ENCODE data around the gene NMU. TPM values are rescaled to one million over a fixed set of nuclear protein-coding genes. Genes with fewer than 3 reads are reported as not detected.
A peak's percentile ranks its signal among the peaks of the same experiment; 100 is the strongest.

Gene NMU
- total and polyA plus RNA-seq, 9 of the 15 experiments (the other 6 are each of a cell fraction or from before 2014, with no cell fraction given): 73.8 to 846 (median 599) TPM

DNA sequence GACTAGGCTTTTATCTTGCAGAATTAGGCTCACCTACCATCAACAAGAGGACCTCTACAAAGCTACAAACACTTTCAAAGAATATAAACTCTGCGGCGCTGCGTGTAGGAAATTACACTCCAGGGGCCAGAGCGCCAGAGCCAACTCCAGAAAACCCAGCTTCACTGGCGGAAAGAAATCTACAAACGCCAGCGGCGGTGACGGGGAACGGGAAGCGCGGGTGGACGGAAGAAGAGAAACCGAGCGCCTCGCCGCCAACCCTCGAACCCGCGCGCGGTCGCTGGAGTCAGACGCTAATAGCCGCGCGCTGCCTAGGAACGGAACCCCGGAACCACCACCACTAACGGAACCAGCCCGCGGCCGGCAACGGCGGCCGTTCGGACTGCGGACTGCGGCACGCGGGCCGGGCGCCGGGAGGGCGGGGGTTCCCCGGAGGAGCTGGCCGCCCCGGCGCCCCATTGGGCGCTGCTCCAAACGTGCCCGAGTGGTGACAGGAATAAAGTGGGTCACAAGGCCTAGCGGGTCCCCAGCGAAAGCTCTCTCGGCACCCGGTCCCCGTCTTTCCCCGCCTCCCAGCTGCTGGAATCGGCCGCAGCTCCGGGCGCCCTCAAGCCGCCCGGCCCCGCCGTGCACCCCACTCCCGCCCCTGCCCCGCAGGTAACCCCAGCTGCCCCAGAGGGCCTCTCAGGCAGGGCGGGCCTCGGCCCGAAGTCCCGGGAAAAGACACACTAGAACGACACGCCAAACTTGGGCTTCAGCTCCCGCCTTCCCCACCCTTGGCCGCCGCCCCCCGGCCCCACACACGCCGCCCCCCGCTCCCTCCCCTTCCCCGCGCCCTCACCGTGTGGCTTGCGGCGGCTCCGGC, 90.2 kb downstream of the NMU start (continued):
- TF ChIP-seq, protein P1, sequence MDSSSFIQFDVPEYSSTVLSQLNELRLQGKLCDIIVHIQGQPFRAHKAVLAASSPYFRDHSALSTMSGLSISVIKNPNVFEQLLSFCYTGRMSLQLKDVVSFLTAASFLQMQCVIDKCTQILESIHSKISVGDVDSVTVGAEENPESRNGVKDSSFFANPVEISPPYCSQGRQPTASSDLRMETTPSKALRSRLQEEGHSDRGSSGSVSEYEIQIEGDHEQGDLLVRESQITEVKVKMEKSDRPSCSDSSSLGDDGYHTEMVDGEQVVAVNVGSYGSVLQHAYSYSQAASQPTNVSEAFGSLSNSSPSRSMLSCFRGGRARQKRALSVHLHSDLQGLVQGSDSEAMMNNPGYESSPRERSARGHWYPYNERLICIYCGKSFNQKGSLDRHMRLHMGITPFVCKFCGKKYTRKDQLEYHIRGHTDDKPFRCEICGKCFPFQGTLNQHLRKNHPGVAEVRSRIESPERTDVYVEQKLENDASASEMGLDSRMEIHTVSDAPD (CRISPR knock-in tag; IDR thresholded peaks at IDR 0.05): no peak
- TF ChIP-seq HDAC2 (IDR thresholded peaks at IDR 0.05): no peak
- TF ChIP-seq GTF2E2 (tag; IDR thresholded peaks at IDR 0.05): peak; percentile 63; the same call in 1 of the 2 replicates
- no peak for TF ChIP-seq LARP7 (IDR thresholded peaks at IDR 0.05)
- TF ChIP-seq, protein P2, sequence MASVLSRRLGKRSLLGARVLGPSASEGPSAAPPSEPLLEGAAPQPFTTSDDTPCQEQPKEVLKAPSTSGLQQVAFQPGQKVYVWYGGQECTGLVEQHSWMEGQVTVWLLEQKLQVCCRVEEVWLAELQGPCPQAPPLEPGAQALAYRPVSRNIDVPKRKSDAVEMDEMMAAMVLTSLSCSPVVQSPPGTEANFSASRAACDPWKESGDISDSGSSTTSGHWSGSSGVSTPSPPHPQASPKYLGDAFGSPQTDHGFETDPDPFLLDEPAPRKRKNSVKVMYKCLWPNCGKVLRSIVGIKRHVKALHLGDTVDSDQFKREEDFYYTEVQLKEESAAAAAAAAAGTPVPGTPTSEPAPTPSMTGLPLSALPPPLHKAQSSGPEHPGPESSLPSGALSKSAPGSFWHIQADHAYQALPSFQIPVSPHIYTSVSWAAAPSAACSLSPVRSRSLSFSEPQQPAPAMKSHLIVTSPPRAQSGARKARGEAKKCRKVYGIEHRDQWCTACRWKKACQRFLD (CRISPR knock-in tag; IDR thresholded peaks at IDR 0.05): peak; percentile 53
- TF ChIP-seq ETV6 (IDR thresholded peaks at IDR 0.05; ENCODE audit: borderline replicate concordance in 1 of 2, low read depth in 2 of 2, low read length in 1 of 2): 0 out of 4 replicates have a peak, but pooled peaks of 1 of the 2 experiments have one; percentile 16
- TF ChIP-seq ETV6 (CRISPR knock-in tag; IDR thresholded peaks at IDR 0.05; ENCODE audit: borderline replicate concordance): no peak
- TF ChIP-seq SAP30 (IDR thresholded peaks at IDR 0.05; ENCODE audit: borderline replicate concordance, insufficient read depth, low read depth, low read length, poor library complexity, severe bottlenecking): peak; percentile 28
- TF ChIP-seq SETDB1 (IDR thresholded peaks at IDR 0.05; ENCODE audit: low read length): no peak
- no peak for TF ChIP-seq MBD2 (IDR thresholded peaks at IDR 0.05; ENCODE audit: borderline replicate concordance, low read depth)
- peak; percentile 45; the same call in 1 of the 2 replicates for TF ChIP-seq PHF8 (IDR thresholded peaks at IDR 0.05; ENCODE audit: borderline replicate concordance, low read length)
- no peak for TF ChIP-seq KDM1A (IDR thresholded peaks at IDR 0.05)
- TF ChIP-seq, protein P3, sequence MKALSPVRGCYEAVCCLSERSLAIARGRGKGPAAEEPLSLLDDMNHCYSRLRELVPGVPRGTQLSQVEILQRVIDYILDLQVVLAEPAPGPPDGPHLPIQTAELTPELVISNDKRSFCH (CRISPR knock-in tag; IDR thresholded peaks at IDR 0.05): no peak
- TF ChIP-seq, protein P3 (tag; IDR thresholded peaks at IDR 0.05): peak; percentile 61; the same call in 1 of the 2 replicates
- TF ChIP-seq, protein P4, sequence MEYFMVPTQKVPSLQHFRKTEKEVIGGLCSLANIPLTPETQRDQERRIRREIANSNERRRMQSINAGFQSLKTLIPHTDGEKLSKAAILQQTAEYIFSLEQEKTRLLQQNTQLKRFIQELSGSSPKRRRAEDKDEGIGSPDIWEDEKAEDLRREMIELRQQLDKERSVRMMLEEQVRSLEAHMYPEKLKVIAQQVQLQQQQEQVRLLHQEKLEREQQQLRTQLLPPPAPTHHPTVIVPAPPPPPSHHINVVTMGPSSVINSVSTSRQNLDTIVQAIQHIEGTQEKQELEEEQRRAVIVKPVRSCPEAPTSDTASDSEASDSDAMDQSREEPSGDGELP (CRISPR knock-in tag; IDR thresholded peaks at IDR 0.05; ENCODE audit: borderline replicate concordance): no peak; the same call in 1 of the 2 replicates
- no peak for TF ChIP-seq DACH1 (IDR thresholded peaks at IDR 0.05; ENCODE audit: partially characterized antibody)
- TF ChIP-seq SMARCA5 (IDR thresholded peaks at IDR 0.05): no peak
- TF ChIP-seq MEF2D (tag; conservative IDR thresholded peaks at IDR 0.05; ENCODE audit: low read depth): no peak
- no peak for TF ChIP-seq PHB (CRISPR knock-in tag; IDR thresholded peaks at IDR 0.05)
- TF ChIP-seq NFXL1 (CRISPR knock-in tag; IDR thresholded peaks at IDR 0.05): no peak
- TF ChIP-seq CREB1 (IDR thresholded peaks at IDR 0.05): peak; percentile 52; the same call in 1 of the 2 replicates
- TF ChIP-seq CREB1 (CRISPR knock-in tag; IDR thresholded peaks at IDR 0.05): no peak
- no peak for TF ChIP-seq SREBF2 (CRISPR knock-in tag; IDR thresholded peaks at IDR 0.05)
- TF ChIP-seq SMARCC2 (IDR thresholded peaks at IDR 0.05; ENCODE audit: low read depth): peak; percentile 58; the same call in 1 of the 2 replicates
- no peak for TF ChIP-seq ELF4 (CRISPR knock-in tag; IDR thresholded peaks at IDR 0.05)
- TF ChIP-seq ZNF133 (CRISPR knock-in tag; IDR thresholded peaks at IDR 0.05): no peak

Data from K562 (cell line).